ENCODE results near the gene SETD3. TPM values are rescaled to one million over a fixed set of nuclear protein-coding genes. Genes with fewer than 3 reads are reported as not detected.

Gene SETD3
- total RNA-seq, 4 donors from 2014 or later = 61.8 to 78.3 (median 70.1) TPM

DNA sequence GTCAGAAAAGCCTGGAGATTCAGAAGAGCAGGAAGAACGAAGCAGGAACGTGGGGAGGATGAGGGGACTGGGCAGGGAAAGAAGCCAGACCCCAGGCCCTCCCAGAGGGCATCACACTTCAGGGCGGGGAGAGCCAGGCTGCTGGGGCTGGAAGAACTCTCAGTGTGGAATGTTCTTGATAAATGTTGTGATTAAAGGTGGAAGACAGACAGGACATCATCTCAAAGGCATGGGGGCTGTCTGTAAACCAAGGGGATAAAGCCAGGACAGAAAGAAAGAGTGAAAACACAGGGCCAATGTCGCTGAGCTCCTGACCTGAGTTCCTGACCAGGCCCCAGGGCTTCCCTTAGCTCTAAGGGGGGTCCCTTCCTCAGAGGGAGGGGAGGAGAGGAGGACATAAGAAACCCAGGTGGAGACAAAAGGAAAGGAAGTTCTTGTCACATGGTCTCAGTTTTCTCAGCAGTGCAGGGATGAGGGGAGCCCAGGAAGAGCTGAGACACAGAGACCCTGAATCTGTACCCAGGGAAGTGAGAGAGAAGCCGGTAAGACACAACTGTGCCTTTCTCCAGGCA lies 56.3 kb downstream of the SETD3 start:
- ATAC-seq (ENCODE audit: low FRiP score) (no peak), DNase-seq (ENCODE audit: low spot score) (no peak)
- TF ChIP-seq CTCF (IDR thresholded peaks at IDR 0.05) = no peak

- DNase-seq (ENCODE audit: low spot score) (no peak), ATAC-seq (ENCODE audit: low FRiP score) (no peak)
- TF ChIP-seq CTCF (IDR thresholded peaks at IDR 0.05) = no peak
Measured at GRCh38 chr14:99423434-99423833, 57.2 kb downstream of the SETD3 start.

DNA sequence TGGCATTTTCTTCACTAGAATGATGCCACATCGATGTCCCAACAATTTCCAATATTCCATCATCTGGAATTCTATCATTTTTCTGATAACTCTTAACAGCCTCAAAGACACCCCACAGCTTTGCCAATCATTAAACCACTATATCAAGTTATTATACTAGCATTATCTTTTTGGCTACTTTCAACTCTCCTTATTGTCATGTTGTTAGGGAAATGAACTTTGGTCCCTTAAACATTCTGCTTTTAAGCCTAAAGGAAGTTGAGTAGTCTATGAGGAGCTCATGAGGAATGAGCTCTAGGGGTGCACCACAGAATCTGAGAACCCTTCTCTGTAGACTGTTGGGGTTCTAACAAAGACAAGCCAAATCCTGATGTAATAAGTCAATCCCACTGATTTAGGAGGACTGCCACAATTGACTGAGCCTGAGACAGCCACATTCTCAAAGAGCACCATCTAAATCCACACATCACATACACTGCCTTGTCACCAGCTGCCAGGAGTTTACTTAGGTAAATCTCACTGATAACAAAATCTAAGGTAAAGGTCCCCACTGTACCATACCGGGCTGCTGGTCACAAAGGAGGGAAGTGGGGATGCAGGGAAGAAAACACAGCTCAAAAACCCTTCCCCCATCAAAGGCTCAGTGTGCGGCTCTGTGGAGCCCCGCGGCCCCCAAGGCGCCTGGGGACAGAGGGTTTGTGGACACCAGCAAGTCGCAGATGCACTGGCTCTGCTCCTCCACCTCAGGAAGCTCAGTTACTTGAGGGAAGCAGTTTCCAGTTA lies 58.2 kb downstream of the SETD3 start:
- DNase-seq (ENCODE audit: low spot score) (no peak), ATAC-seq (ENCODE audit: low FRiP score) (no peak)
- no peak for TF ChIP-seq CTCF (IDR thresholded peaks at IDR 0.05)

- ATAC-seq (ENCODE audit: low FRiP score) (no peak), DNase-seq (ENCODE audit: low spot score) (no peak)
Measured at GRCh38 chr14:99420711-99421110, 59.9 kb downstream of the SETD3 start.

GRCh38 chr14:99419905-99420304 lies 60.8 kb downstream of the SETD3 start:
- TF ChIP-seq CTCF (IDR thresholded peaks at IDR 0.05) = no peak
- ATAC-seq (ENCODE audit: low FRiP score) (no peak), DNase-seq (ENCODE audit: low spot score) (no peak)

More at GRCh38 chr14:99420711-99421110, 59.9 kb downstream of the SETD3 start:
- no peak for TF ChIP-seq CTCF (IDR thresholded peaks at IDR 0.05)

DNA sequence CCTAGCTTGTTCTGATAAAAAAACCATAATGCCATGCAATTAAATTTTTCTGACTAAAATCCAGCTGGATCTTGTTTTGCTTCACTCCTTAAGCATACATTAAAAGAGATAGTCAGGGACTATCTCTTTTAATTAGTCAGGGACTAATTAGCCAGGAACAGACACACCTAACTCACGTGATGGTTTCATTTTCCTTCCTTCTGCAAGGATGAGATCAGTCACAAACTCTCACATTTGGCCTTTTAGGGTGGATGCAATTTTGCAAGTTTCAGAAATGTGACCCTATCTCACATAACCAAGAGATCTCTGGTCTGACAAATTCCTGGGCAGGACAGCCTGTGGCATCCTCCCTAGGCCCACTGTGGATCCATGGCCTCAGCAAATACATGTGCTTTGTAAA lies 62.4 kb downstream of the SETD3 start:
- DNase-seq (ENCODE audit: low spot score) (no peak), ATAC-seq (ENCODE audit: low FRiP score) (no peak)
- TF ChIP-seq CTCF (IDR thresholded peaks at IDR 0.05) = no peak

DNA sequence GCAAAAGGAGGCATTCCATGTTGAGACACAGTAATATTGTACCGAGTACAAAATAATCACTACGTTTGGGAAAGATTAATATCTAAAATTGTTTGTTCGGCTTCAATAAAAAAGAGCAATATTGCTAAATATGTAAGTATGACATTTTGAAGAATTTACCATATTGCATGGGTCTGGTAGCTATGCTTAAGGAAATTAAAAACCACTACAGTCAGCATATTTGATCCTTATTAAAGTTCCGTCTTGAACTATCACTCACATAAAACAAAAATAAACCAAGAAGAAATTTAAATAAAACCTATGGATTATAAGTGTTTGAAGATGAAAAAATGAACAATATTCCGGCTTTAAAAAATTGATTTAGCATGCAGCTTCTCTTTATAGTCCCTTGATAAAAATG lies 63.8 kb downstream of the SETD3 start:
- no peak for ATAC-seq (ENCODE audit: low FRiP score)
- TF ChIP-seq CTCF (IDR thresholded peaks at IDR 0.05) = no peak
- DNase-seq (ENCODE audit: low spot score) = no peak
